Activated CD4-positive, alpha-beta T cell treated with anti-CD3 and anti-CD28 coated beads, Interleukin-2, Interleukin-4, amounts not matched to agents 100 ng/mL and 50 ng/mL, durations not matched to agents 16 hours and 8 hours (primary cell): Measurements from ENCODE around the gene NFATC2.
"Not testable (repeated sequence)": the region's sequence is repeated elsewhere in the genome, so short reads cannot be mapped to it uniquely, and the experiment has no call there.

Source experiments
- DNase-seq: peaks from one replicate; pipeline ENCODE4 v3.0.0-alpha.2; 2020; ENCODE audit warnings: low spot score

Gene NFATC2

DNA sequence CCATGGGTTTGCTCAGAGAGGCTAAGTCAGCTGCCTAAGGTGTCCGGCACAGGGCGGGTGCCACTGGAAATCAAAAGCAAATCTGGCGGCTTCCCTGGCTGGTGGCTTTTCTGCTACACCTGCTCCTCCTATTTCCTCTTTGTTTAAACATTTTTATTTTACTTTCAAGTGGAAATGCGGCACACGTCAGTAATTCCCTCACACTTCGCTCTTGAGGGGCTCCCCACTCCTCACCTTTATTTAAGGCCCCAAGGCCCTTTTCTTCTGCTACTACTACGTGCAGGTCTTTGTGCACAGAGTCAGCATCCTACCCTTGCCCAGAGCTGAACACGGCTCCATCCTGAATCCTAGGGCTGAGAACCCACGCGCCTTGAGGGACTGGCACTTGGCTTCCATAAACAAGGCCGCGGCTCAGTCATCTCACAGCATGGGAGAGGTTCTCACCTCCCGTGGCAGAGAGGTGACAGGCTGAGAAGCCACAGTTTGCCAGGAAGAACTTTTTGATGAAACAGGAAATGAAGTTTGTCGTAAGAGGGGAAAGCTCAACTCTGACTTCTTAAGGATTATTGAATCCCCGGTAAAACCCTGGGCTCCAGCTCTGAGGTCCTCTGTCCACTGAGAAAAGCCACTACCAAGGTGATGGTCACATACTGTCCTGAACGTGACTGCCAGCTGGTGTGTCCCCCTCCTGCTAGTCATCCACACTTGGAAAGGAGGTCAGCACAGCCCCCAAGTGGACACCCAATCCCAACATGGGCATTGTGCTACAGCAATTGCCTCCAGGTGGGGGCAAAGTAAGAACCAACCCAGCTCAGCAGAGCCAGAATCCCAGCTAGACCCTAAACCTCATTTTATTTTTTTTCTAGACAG is 48.0 kb downstream of the NFATC2 start:
- peak; percentile 65 for DNase-seq

GRCh38 chr20:51493346-51493791 is 49.1 kb downstream of the NFATC2 start:
- no peak for DNase-seq

DNA sequence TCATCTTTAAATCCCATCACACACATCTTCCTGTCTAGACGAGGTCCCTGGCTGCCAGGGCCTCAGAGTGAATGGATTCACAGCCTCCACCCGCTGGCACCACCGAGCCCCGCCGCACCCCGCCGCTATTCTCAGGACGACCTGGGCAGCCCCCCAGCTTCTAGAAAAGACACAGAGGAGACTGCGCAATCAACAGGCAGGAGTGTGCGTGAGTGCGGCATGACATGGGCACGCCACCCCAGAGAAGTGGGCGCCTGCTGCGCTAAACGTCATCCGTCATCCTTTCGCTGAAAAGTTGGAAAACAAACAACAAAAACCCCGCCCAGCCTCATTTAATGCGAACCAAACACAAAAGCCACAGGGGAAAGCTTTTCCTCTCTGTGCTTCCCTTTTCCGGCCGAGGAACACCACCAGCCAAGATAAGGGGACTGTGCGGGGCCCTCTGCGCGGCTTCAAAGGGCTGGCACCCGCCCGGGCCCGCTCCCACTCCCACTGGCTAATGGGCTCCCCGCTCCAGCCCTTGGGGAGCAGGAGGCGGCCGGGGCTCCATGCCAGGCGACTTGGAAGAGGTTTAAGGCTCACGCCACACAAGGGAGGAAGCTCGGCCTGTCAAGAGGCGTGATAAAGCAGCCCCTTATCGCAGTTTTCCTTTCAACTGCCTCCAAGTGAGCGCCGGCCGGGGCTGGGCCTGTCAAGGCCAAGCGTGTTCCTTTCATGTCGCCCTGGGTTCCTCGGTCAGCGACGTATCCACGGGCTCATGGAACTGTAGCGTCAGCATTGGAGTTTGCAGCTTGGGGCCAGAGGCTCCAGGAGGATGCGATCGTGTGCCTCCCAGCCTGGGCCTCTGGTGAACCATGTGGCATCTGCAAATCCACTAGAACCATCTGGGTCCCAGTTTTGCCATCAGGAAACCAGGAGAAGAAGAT is 50.1 kb downstream of the NFATC2 start:
- DNase-seq: no peak

DNA sequence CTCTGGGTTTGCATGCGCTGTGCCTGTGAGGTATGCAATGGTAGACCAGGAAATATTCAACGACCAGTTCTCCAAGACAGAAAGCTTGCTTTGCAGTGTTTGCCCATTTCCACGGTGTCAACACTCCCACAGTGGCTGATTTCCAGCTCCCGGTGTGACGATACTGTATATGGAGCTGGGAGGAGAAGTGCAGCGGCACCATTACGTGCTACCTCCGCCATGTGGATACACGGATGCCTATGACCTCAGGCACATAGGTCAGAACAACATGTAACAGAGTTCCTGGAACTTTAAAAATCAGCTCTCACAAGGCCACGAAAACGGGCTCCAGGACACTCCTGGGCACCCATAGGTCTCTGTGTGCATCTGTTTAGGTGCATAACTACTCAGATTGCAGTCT is 51.1 kb downstream of the NFATC2 start:
- no peak for DNase-seq

DNA sequence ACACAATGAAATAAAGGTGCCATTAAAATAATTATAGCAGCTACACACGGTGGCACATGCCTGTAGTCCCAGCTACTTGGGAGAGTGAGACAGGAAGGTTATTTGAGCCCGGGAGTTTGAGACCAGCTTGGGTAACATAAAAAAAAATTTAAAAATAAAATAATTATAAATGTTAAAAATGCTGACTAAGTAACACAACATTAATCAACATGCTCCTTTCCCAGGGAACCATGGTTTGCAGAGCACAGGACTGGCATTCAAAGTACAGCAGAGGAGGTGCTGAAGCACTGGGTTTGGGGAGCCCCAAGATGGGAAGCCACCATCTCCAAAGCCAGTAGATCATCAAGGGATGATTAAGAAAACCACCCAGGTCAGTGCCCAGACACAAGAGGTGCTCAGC is 51.9 kb downstream of the NFATC2 start:
- DNase-seq: no peak

DNA sequence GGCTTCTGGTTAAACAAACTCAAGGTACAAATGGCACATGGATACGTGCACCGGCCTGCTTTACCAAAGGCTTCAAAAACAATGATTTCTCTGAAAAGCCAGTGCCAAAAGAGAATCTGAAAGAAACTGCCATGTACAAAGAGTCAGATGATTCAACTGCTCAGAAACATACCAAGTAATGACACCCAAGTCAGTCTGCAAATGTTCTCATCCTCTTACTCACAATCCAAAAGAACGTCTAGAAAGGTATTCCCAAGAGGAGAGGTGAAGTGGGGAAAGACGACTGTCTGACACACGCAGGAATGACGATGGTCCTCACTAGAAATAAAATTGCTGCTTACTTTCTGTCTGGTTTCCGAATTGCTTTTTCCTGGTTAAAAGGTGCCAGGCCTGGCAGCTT is 52.9 kb downstream of the NFATC2 start:
- no peak for DNase-seq

DNA sequence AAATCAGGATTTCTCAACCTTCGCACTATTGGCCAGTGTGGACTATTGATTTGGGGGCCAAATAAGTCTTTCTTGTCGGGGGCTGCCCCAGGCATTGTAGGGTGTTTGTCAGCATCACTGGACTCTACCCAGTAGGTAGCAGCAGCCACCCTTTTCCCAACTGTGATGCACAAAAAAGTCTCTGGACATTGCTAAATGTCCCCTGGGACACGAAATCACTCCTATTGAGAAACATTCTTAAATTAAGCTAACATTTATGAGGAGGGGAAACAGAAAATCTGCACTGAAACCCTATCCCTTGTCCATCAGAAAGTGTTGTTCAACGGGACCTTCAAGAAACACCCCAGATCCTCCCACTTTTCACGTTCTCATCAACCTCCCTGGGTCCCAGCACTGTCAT is 54.2 kb downstream of the NFATC2 start:
- DNase-seq: no peak

GRCh38 chr20:51487565-51488268 is 54.8 kb downstream of the NFATC2 start:
- no peak for DNase-seq

- DNase-seq: no peak
These were observed 55.4 kb downstream of the NFATC2 start for GRCh38 chr20:51487076-51487475.

- DNase-seq: no peak
These were observed 56.1 kb downstream of the NFATC2 start for GRCh38 chr20:51486197-51487005.

DNA sequence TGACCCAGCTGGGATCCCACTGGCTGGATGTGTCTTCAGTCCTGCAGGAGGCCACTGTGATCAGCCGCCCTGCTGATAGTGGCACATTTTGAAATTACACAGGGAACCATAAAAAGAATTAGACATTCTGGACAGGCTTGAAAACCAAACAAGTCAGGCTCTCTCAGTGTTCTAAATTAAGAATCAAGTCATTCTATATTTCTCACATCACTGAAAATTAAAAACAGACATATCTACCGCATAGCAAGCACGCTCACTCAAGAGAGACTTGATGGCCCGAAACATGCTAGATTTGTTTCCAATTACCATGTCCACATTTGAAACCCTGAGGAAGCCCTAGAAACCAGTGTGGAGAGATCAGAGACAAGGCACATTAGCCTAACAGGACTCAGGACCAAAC is 57.7 kb downstream of the NFATC2 start:
- no peak for DNase-seq

DNA sequence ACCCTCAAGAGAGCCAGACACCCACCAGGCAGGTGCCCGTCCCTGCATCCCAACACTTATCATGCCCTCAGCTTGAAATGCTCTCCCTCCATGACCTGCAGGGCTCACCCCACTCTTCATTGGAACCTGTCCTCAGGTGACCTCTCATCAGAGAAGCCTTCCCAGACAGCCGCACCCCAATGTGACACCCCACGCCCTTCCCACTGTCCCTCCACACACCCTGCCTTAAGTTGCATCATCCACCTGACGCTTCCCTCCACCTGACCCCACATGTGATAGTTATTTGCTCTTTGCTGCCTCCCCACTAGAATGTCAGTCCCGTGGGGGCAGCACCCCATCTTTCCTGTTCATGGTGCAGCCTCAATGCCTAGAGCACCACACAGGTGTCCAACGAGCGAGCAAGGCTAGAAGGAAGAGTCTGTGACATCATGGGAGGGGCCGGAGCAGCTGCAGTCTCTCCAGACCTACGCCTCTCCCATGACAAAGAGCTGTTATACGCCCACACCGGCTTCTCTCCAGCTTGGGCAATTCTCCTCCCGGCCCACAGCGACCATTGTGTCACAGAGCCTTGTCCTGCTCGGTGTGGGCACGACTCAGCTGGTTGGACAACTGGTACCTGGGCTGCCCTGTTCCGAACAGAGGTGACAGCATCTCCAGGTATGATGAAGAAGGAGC is 58.2 kb downstream of the NFATC2 start:
- DNase-seq: no peak

- no peak for DNase-seq
These were observed 59.6 kb downstream of the NFATC2 start for GRCh38 chr20:51482836-51483473.

DNA sequence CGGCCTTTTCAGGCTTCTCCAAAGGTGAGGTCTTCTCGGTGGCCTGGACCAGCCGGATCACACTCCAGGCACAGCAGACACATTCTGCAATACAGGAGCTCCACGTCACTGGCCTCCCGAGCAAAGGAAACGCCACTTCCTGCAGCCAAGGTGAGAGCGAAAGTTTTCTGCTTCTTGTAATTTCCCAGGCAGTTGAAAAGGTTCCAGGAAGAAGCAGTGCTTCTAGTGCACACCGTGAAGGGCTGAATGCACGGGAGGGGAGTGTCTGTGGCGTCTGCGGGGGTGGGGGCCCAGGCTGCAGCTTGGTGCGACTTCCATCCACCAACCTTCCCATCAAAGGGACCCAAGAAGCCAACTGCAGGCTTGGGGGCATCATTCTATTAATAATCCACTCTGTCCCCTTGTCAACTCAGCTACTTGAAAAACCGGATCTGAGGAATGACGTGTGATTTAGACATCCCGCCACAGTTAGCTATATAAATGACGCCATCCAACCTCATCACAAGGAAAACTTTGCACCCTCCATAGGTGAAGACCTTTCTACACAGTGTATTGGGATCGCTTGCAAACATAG is 61.1 kb downstream of the NFATC2 start:
- peak; percentile 80 for DNase-seq

- peak; percentile 97 for DNase-seq
These were observed 61.8 kb downstream of the NFATC2 start for GRCh38 chr20:51480507-51481270.

DNA sequence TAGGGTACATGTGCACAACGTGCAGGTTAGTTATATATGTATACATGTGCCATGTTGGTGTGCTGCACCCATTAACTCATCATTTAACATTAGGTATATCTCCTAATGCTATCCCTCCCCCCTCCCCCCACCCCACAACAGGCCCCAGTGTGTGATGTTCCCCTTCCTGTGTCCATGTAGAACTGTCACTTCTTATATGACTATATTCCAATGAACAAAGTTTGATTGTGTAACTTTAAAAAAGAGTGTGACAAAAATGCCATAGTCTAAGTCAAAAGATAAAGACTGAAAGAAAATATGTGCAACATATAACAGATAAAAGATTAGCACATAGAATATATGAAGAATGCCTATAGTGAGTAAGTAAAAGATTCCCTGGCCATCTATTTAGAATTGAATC is 66.4 kb downstream of the NFATC2 start:
- DNase-seq: not testable (repeated sequence)

DNA sequence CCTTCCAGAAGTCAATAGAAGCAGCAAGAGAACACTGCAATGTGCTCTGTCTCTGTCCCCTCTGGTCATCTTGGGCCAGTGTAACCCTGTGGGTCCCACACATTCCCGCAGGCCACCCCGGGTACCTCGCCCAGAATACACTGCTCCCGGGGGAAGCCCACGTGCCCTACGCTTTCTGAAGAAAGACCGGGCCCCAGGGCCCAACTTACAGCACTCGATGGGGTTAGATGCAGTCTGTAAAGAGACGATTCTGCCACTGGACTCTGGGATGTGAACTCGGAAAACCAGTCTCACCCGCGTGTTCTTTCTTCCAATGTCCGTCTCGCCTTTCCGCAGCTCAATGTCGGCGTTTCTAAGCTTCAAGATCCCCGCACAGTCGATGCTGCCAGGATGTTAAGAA is 68.7 kb downstream of the NFATC2 start:
- DNase-seq: no peak

DNA sequence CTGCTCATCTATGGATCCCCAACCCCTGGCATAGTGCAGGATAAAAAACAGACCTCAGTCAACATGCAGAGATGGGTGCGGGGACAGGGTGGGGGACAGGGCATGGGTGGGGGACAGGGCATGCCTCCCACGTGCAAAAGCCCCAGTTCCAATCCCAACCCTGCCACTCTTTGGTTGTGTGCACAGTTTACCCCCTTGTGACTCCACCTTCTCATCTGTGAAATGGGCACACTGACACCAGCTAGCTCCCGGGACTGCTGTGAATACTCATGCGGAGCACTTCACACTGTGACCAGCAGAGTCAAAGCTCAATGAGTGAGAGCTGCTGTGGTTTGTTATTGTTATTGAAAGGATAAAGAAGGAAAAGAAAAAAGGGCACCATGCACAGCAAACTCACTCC is 69.3 kb downstream of the NFATC2 start:
- no peak for DNase-seq

GRCh38 chr20:51470907-51471411 is 71.6 kb downstream of the NFATC2 start:
- DNase-seq: peak; percentile 64
